ENCODE measurements around the gene DNLZ. TPM values are rescaled to one million over a fixed set of nuclear protein-coding genes. Genes with fewer than 3 reads are reported as not detected.

The DNLZ gene
- total RNA-seq, 4 donors from 2014 or later = 1.8 to 31.1 (median 19.7) TPM

DNA sequence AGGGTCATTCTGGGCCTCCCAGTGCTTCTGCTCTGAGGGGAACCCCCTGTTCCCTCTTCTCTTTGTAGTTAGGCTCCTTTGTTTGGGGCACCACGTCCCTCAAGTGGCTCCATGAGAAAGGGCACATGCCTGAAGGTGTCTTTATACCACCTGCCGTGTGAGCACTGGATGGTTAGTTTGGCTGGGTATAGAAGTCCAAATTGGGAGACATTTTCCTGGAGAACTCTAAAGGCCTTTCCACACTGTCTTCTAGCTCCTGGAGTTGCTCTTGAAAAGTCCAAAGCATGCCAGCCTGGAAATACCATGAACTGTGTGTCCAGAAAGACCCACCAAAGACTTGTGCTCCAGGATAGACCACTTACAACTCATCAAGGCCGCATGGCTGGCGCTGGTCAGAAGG, 48.6 kb downstream of the DNLZ start:
- peaks cover 0 to 14% (median 0%) of the 10 kb centered on the region in 3 donors for H3K4me1 ChIP-seq
- 54 to 72% methylated on average over 2 to 3 of the region's 4 CpGs for WGBS, 2 donors
- no peak overlapping the region for H3K27ac ChIP-seq
- DNase-seq = no peak
- H3K36me3 ChIP-seq = no peaks in the 10 kb centered on the region
- peaks cover 0 to 27% (median 0%) of the 10 kb centered on the region in 4 donors for H3K27me3 ChIP-seq
- peaks cover 0 to 18% (median 11%) of the 10 kb centered on the region in 3 donors for H3K9me3 ChIP-seq
- no peak overlapping the region for H3K4me3 ChIP-seq
- intact Hi-C loops (cut with DNase I) = no loop called here
- no peak for TF ChIP-seq CTCF (IDR thresholded peaks at IDR 0.05)
- no peak for TF ChIP-seq POLR2A (IDR thresholded peaks at IDR 0.05)

GRCh38 chr9:136314056-136314416, 49.5 kb downstream of the DNLZ start:
- no peak overlapping the region for H3K27ac ChIP-seq
- DNase-seq = no peak
- no peaks in the 10 kb centered on the region for H3K36me3 ChIP-seq
- H3K9me3 ChIP-seq = peaks cover 0 to 18% (median 11%) of the 10 kb centered on the region in 3 donors
- H3K27me3 ChIP-seq = peaks cover 0 to 35% (median 0%) of the 10 kb centered on the region in 4 donors
- H3K4me3 ChIP-seq = no peak overlapping the region
- peaks cover 0 to 20% (median 0%) of the 10 kb centered on the region in 3 donors for H3K4me1 ChIP-seq
- intact Hi-C loops (cut with DNase I) = no loop called here
- TF ChIP-seq POLR2A (IDR thresholded peaks at IDR 0.05) (no peak), CTCF (IDR thresholded peaks at IDR 0.05) (no peak)
- WGBS, 2 donors = 78 to 93% methylated on average over 3 of the region's 3 CpGs

- no peaks in the 10 kb centered on the region for H3K36me3 ChIP-seq
- no peak overlapping the region for H3K27ac ChIP-seq
- H3K9me3 ChIP-seq = peaks cover 0 to 18% (median 11%) of the 10 kb centered on the region in 3 donors
- no peak overlapping the region for H3K4me3 ChIP-seq
- intact Hi-C loops (cut with DNase I) = no loop called here
- 82% methylated on average over 13 of the region's 18 CpGs; no CpG with 5 or more reads in 1 of the 2 donors for WGBS, 2 donors
- H3K4me1 ChIP-seq = peaks cover 0 to 22% (median 0%) of the 10 kb centered on the region in 3 donors
- DNase-seq = no peak
- TF ChIP-seq POLR2A (IDR thresholded peaks at IDR 0.05) (no peak), CTCF (IDR thresholded peaks at IDR 0.05) (no peak)
- H3K27me3 ChIP-seq = peaks cover 0 to 39% (median 0%) of the 10 kb centered on the region in 4 donors
Observed at GRCh38 chr9:136313111-136314055, 50.2 kb downstream of the DNLZ start.

DNA sequence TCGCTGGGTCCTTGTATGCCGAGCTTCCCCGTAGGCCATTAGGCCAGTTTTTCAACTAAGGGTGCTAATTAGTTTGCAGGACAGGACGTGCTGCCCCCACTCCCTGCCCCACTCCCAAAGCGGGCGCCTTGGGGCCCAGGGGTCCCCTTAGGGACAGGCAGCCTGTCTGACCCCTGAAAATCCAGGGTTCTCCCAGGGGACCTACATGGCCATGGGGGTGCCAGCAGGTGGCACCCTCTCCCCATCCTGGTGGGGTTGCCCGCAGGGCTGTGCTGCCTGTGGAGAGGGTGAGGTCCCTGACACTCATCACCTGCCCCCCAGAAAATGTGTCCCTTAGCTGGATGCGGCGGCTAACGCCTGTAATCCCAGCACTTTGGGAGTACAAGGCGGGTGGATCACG, 51.1 kb downstream of the DNLZ start:
- 47% methylated on average over 3 of the region's 12 CpGs; no CpG with 5 or more reads in 1 of the 2 donors for WGBS, 2 donors
- H3K27me3 ChIP-seq = peaks cover 0 to 39% (median 0%) of the 10 kb centered on the region in 4 donors
- no peaks in the 10 kb centered on the region for H3K36me3 ChIP-seq
- peaks cover 0 to 22% (median 0%) of the 10 kb centered on the region in 3 donors for H3K4me1 ChIP-seq
- no peak for DNase-seq
- no peak overlapping the region for H3K4me3 ChIP-seq
- peaks cover 0 to 18% (median 11%) of the 10 kb centered on the region in 3 donors for H3K9me3 ChIP-seq
- intact Hi-C loops (cut with DNase I) = no loop called here
- no peak overlapping the region for H3K27ac ChIP-seq
- no peak for TF ChIP-seq POLR2A (IDR thresholded peaks at IDR 0.05)
- TF ChIP-seq CTCF (IDR thresholded peaks at IDR 0.05) = peak in 5 of 6 experiments; percentile 33 to 56 (median 45)

DNA sequence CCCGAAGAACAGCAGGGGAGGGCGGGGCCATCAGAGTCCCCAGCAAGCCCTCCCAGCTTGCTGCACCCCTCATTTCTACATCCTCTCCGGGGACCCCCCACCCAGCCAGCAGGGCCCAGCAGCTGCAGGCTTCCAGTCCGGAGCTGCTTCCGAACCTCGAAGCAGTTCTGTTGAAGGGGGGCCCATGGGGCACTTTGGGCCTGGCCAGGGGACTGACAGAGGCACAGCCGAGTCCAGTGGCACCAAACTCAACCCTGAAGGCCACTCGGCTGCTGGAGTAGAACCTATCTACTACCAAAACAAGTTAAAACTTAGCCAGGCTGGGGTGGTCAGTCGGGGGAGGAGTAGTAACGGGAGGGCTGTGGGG, 51.6 kb downstream of the DNLZ start:
- Histone ChIP-seq H3K36me3 (no peaks in the 10 kb centered on the region), H3K27ac (no peak overlapping the region), H3K4me3 (no peak overlapping the region), H3K27me3 (peaks cover 0 to 43% (median 0%) of the 10 kb centered on the region in 4 donors), H3K4me1 (peaks cover 0 to 22% (median 0%) of the 10 kb centered on the region in 3 donors), H3K9me3 (peaks cover 0 to 18% (median 11%) of the 10 kb centered on the region in 3 donors)
- WGBS, 2 donors = 20% methylated on average over 1 of the region's 10 CpGs; no CpG with 5 or more reads in 1 of the 2 donors
- no peak for DNase-seq
- intact Hi-C loops (cut with DNase I) = no loop called here
- no peak for TF ChIP-seq POLR2A (IDR thresholded peaks at IDR 0.05)
- TF ChIP-seq CTCF (IDR thresholded peaks at IDR 0.05) = no peak
